ENCODE measurements around the gene BABAM2. TPM values are rescaled to one million over a fixed set of nuclear protein-coding genes. Genes with fewer than 3 reads are reported as not detected.

The BABAM2 gene
- total and polyA plus RNA-seq, 5 donors, result 45.2 to 65.2 (median 64.0) TPM

DNA sequence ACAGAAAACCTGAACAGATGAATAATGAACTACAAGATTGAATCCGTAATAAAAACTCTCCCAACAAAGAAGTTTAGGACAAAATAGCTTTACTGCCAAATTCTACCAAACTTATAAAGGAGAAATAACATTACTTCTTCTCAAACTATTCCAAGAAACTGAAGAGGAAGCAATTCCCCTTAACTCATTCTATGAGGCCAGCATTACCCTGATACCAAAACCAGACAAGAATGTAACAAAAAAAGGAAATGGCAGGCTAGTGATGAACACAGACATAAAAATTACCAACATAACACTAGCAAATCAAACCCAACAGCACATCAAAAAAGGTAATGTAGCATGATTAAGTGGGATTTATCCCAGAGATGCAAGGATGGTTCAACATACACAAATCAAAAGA is 288.4 kb downstream of the BABAM2 start:
- no peak overlapping the region for H3K27ac ChIP-seq (ENCODE audit: low read length)
- H3K9me3 ChIP-seq (ENCODE audit: control insufficient read depth, low read length), result no peaks in the 10 kb centered on the region
- H3K4me3 ChIP-seq (ENCODE audit: low read length), result no peak overlapping the region
- DNase-seq (no peak), ATAC-seq (no peak)
- H3K27me3 ChIP-seq (ENCODE audit: control insufficient read depth, insufficient read depth), result no peaks in the 10 kb centered on the region
- intact Hi-C loops (cut with DNase I), result no loop called here
- H3K4me1 ChIP-seq (ENCODE audit: control insufficient read depth, insufficient read depth, low read length), result no peaks in the 10 kb centered on the region
- 100% methylated on average over 1 of the region's 1 CpG for WGBS

DNA sequence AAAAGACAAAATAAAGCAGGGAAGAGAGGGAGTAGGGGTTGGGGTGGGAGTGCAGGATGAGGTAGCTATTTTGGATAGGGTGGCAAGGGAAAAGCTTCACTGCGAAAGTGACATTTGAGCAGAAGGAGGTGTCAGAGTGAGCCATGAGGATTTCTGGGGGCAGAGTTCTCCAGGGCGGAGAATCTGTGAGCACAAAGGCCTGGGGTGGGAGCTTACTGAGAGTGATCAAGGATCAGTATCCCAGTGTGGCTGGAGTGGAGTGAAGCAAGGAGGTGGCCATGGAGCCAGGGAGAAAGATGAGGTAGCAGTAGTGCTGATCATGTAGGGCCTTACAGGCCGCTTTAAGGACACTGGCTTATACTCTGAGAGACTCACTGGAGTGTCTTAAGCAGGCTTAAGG is 291.3 kb downstream of the BABAM2 start:
- 87% methylated on average over 3 of the region's 3 CpGs for WGBS
- intact Hi-C loops (cut with DNase I), result no loop called here
- no peak overlapping the region for H3K27ac ChIP-seq (ENCODE audit: low read length)
- H3K27me3 ChIP-seq (ENCODE audit: control insufficient read depth, insufficient read depth), result no peaks in the 10 kb centered on the region
- no peaks in the 10 kb centered on the region for H3K4me1 ChIP-seq (ENCODE audit: control insufficient read depth, insufficient read depth, low read length)
- H3K9me3 ChIP-seq (ENCODE audit: control insufficient read depth, low read length), result no peaks in the 10 kb centered on the region
- DNase-seq (no peak), ATAC-seq (no peak)
- H3K4me3 ChIP-seq (ENCODE audit: low read length), result no peak overlapping the region

DNA sequence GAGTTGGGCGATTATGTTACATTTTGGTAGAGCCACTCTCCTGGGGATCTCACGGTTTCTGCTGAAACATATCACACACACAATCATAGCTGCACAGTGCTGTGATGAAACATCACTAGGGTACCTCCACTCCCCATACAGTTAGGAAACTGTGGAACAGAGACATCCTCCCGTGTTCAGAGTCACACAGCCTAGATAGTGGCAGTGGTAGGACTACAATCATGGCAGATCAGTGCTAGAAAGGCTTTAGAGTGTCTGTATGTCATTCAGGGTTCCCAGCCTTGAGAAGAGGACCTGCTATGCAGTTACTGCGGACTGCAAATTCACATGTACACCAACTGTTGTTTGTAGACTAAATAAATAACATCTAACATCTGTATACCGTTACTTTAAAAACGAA is 291.8 kb downstream of the BABAM2 start:
- H3K27me3 ChIP-seq (ENCODE audit: control insufficient read depth, insufficient read depth), result no peaks in the 10 kb centered on the region
- intact Hi-C loops (cut with DNase I), result no loop called here
- H3K4me3 ChIP-seq (ENCODE audit: low read length), result no peak overlapping the region
- no peak for ATAC-seq
- no peaks in the 10 kb centered on the region for H3K9me3 ChIP-seq (ENCODE audit: control insufficient read depth, low read length)
- DNase-seq, result no peak
- WGBS, result 85% methylated on average over 6 of the region's 6 CpGs
- H3K4me1 ChIP-seq (ENCODE audit: control insufficient read depth, insufficient read depth, low read length), result no peaks in the 10 kb centered on the region
- H3K27ac ChIP-seq (ENCODE audit: low read length), result no peak overlapping the region

DNA sequence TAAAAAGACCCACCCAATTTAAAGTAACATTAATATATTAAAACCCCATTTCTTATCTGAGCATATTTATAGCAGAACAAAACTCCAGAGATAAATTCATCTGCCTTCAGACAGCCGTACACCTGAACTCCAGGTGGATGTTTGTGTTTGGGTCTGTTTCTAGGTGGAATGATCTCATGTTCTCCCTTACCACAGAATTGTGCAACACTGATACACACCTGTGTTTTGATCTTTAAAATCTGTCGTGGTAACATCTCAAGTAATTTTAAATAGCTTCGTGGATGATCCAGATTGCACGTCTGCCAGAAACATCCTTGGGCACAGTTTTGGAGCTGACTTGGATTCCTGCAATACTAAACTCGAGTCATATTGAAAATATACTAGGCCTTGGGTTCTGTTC is 294.6 kb downstream of the BABAM2 start:
- no peak overlapping the region for H3K27ac ChIP-seq (ENCODE audit: low read length)
- no peaks in the 10 kb centered on the region for H3K4me1 ChIP-seq (ENCODE audit: control insufficient read depth, insufficient read depth, low read length)
- H3K27me3 ChIP-seq (ENCODE audit: control insufficient read depth, insufficient read depth), result no peaks in the 10 kb centered on the region
- H3K4me3 ChIP-seq (ENCODE audit: low read length), result no peak overlapping the region
- 76% methylated on average over 5 of the region's 5 CpGs for WGBS
- no peaks in the 10 kb centered on the region for H3K9me3 ChIP-seq (ENCODE audit: control insufficient read depth, low read length)
- intact Hi-C loops (cut with DNase I), result no loop called here
- no peak for DNase-seq
- ATAC-seq, result no peak

DNA sequence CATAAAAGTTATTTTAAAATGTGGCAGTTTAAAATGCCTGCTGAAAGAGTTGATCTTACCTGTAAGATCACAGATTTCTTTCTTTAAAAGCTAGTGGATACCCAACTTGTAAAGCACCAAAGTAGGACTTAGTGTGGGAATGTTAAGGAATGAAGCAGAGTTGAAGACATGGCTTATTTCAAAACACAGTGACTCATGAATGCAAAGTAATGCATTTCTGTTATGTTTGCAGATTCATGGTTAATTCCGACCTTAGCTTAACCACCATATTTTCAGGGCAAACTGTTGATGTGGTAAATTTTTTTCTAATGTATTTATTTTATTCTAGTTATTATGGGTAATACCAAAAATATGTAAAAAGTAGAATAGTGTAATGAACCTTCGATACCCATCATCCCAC is 295.4 kb downstream of the BABAM2 start:
- Histone ChIP-seq H3K4me3 (ENCODE audit: low read length) (no peak overlapping the region), H3K27ac (ENCODE audit: low read length) (no peak overlapping the region), H3K27me3 (ENCODE audit: control insufficient read depth, insufficient read depth) (no peaks in the 10 kb centered on the region), H3K9me3 (ENCODE audit: control insufficient read depth, low read length) (no peaks in the 10 kb centered on the region), H3K4me1 (ENCODE audit: control insufficient read depth, insufficient read depth, low read length) (no peaks in the 10 kb centered on the region)
- WGBS, result 97% methylated on average over 2 of the region's 2 CpGs
- no peak for ATAC-seq
- no peak for DNase-seq
- intact Hi-C loops (cut with DNase I), result no loop called here

DNA sequence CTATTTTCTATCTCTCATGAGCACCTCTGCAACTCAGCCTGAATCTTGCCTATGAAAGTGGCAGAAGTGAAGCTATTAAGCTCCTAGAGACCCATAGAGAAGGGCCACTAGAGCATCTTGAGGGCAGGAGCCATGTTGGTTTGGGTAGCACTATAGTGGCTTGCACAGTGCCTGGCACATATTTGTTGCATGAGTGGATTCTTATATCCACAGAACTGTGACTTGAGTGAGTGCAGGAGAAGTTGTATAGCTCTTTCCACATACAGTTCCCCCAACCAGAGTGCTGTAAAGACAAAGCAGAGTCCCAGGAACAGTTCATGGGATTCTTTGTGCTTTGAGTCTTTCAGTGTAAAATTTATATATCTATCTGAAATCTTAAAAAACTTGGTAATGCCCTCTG is 296.7 kb downstream of the BABAM2 start:
- Histone ChIP-seq H3K27ac (ENCODE audit: low read length) (no peak overlapping the region), H3K27me3 (ENCODE audit: control insufficient read depth, insufficient read depth) (no peaks in the 10 kb centered on the region), H3K9me3 (ENCODE audit: control insufficient read depth, low read length) (no peaks in the 10 kb centered on the region), H3K4me3 (ENCODE audit: low read length) (no peak overlapping the region), H3K4me1 (ENCODE audit: control insufficient read depth, insufficient read depth, low read length) (no peaks in the 10 kb centered on the region)
- intact Hi-C loops (cut with DNase I), result no loop called here
- ATAC-seq (no peak), DNase-seq (no peak)

DNA sequence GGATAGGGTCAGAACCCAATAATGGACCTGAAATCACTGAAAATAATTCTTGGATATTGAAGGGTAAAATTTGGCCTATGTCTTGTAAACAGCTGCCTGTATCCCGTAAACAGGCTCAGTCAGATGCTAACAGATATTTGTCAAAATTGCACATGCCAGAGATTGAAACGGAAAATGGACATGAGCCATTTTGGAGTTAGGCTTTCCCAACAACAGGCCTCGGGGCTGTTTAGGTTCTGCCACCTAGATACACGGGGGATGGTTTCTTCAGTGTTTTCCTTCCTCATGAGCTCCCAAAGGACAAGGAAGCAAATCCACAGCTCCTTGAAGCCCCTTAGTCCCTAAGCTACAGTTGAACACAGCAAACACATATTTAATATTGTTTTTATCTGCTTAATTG is 297.9 kb downstream of the BABAM2 start:
- Histone ChIP-seq H3K9me3 (ENCODE audit: control insufficient read depth, low read length) (no peaks in the 10 kb centered on the region), H3K27ac (ENCODE audit: low read length) (no peak overlapping the region), H3K4me3 (ENCODE audit: low read length) (no peak overlapping the region), H3K27me3 (ENCODE audit: control insufficient read depth, insufficient read depth) (no peaks in the 10 kb centered on the region), H3K4me1 (ENCODE audit: control insufficient read depth, insufficient read depth, low read length) (no peaks in the 10 kb centered on the region)
- DNase-seq (no peak), ATAC-seq (no peak)
- WGBS, result 92% methylated on average over 4 of the region's 4 CpGs
- intact Hi-C loops (cut with DNase I), result no loop called here

DNA sequence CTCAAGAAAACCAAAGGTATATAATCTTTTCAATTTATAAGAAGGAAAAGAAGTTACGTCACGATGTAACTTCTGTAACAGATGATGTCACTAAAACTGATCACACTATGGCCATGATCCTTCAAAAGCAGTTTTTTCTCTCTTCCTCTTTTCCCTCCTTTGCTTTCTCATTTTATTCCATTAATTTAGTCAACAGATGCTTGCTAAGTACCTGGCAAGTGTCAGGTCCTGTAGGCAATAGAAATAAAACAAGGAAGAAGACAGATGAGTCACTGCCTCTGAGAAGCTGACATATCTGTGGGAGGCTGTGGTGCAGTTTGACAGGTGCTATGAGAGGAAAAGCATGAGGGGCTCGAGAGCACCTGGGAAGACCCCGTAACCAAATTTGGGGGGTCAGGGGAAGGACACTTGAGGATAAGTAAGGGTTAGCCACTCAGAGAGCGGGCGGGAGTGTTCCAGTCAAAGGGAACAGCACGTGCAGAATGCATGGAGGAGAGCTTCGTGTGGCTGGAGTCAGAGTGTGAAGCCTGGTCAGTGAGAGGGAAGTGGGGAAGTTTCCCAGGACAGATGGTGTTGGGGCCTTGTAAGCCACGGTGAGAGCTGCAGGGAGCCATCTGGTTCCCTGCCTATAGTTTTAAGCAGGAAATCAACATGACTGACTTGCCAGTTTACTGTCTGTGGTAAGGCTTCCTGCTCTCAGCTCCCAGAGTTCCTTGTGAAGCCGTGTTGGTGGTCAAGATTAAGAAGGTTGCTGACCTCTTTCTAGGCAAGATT is 303.3 kb downstream of the BABAM2 start:
- no peaks in the 10 kb centered on the region for H3K27me3 ChIP-seq (ENCODE audit: control insufficient read depth, insufficient read depth)
- H3K4me1 ChIP-seq (ENCODE audit: control insufficient read depth, insufficient read depth, low read length), result no peaks in the 10 kb centered on the region
- intact Hi-C loops (cut with DNase I), result no loop called here
- ATAC-seq (no peak), DNase-seq (no peak)
- WGBS, result 77% methylated on average over 10 of the region's 10 CpGs
- no peak overlapping the region for H3K27ac ChIP-seq (ENCODE audit: low read length)
- no peak overlapping the region for H3K4me3 ChIP-seq (ENCODE audit: low read length)
- H3K9me3 ChIP-seq (ENCODE audit: control insufficient read depth, low read length), result no peaks in the 10 kb centered on the region

DNA sequence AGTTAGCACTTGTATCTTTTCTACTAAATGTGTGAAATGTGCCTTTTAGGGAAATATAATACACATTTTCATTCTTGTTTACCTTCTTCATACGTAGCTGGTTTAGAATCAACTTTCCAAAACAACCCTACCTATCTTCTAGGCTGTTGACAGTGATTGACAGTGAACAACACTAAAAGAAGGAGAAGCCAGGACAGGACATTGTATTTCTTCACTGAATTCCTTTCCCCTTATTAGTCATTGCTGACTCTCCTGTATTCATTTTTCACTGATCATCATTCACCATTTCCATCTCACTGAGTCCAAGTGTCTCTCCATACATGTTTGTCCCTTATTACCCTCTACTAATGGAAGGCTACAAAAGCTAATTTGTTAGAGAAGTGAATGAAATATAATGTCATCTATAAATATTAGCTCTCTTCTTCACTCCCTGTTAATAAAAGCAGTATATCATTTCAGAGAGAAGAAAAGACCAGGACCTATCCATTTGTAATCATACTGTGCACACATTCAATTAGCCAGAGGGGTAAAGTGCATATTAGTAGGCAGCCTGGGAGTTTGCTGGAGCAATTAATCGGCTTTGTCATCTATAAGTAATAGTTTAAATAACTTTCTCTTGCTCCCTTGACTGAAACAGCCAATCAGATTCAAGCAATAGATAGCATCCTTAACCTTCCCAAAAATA is 309.6 kb downstream of the BABAM2 start:
- H3K27ac ChIP-seq (ENCODE audit: low read length), result no peak overlapping the region
- ATAC-seq (no peak), DNase-seq (no peak)
- intact Hi-C loops (cut with DNase I), result no loop called here
- H3K4me1 ChIP-seq (ENCODE audit: control insufficient read depth, insufficient read depth, low read length), result peaks cover 2% of the 10 kb centered on the region
- WGBS, result 95% methylated on average over 2 of the region's 2 CpGs
- no peaks in the 10 kb centered on the region for H3K9me3 ChIP-seq (ENCODE audit: control insufficient read depth, low read length)
- H3K4me3 ChIP-seq (ENCODE audit: low read length), result no peak overlapping the region
- no peaks in the 10 kb centered on the region for H3K27me3 ChIP-seq (ENCODE audit: control insufficient read depth, insufficient read depth)

DNA sequence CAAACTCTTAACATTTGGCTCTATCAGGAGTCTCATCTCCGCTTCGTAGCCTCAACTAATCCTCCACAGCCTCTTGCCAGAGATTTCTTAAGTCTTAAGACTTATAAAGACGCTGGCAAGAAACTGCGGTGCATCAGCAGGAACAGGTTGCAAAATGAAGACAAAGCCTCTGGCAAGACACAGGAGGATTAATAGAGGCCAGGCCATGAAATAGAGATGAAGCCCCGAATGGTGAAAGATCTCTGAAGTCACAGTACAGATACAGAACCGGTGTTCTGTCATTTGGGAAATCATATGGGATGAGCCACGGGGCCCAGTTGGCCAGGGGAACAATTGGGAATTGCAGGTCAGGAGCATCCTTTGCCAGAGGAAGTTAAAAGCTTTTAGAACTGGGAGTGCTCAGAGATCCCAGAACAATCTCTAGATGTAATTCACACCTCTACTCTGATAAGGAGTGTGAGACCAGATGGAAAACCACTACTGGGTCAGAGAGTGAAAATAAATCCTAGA is 311.2 kb downstream of the BABAM2 start:
- ATAC-seq (peak; percentile 89 to 93), DNase-seq (peak in 2 of 3 donors; percentile 25 to 50)
- peak overlapping the region; percentile 72 for H3K27ac ChIP-seq (ENCODE audit: low read length)
- no peaks in the 10 kb centered on the region for H3K27me3 ChIP-seq (ENCODE audit: control insufficient read depth, insufficient read depth)
- no peak overlapping the region for H3K4me3 ChIP-seq (ENCODE audit: low read length)
- no peaks in the 10 kb centered on the region for H3K9me3 ChIP-seq (ENCODE audit: control insufficient read depth, low read length)
- peaks cover 2% of the 10 kb centered on the region for H3K4me1 ChIP-seq (ENCODE audit: control insufficient read depth, insufficient read depth, low read length)
- intact Hi-C loops (cut with DNase I), result no loop called here
- 52% methylated on average over 7 of the region's 7 CpGs for WGBS

DNA sequence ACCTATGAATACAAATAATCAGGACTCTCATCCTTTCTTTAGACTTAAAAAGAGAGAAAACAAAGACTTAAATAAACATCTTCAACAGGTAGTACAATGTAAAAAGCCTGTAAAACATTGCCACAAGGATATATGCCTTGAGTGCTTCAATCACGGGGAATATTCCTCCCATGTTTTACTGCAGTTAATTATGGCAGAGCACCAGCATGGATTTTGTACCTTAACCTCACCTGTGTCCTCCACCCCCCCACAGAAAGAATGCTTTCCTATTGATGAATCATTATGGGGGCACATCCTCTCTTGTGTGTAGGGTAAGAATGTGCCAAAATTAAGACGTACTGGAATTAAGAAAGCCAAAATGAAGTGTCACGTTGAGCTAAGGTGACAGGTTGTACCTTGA is 312.2 kb downstream of the BABAM2 start:
- no peaks in the 10 kb centered on the region for H3K27me3 ChIP-seq (ENCODE audit: control insufficient read depth, insufficient read depth)
- DNase-seq (no peak), ATAC-seq (no peak)
- H3K4me3 ChIP-seq (ENCODE audit: low read length), result no peak overlapping the region
- peaks cover 2% of the 10 kb centered on the region for H3K4me1 ChIP-seq (ENCODE audit: control insufficient read depth, insufficient read depth, low read length)
- intact Hi-C loops (cut with DNase I), result no loop called here
- no peak overlapping the region for H3K27ac ChIP-seq (ENCODE audit: low read length)
- 96% methylated on average over 3 of the region's 3 CpGs for WGBS
- H3K9me3 ChIP-seq (ENCODE audit: control insufficient read depth, low read length), result no peaks in the 10 kb centered on the region

Measured in right cardiac atrium (tissue), 5 donors.